ENCODE results near the gene SLC6A17.
A peak's percentile ranks its signal among the peaks of the same experiment; 100 is the strongest.

Gene SLC6A17

DNA sequence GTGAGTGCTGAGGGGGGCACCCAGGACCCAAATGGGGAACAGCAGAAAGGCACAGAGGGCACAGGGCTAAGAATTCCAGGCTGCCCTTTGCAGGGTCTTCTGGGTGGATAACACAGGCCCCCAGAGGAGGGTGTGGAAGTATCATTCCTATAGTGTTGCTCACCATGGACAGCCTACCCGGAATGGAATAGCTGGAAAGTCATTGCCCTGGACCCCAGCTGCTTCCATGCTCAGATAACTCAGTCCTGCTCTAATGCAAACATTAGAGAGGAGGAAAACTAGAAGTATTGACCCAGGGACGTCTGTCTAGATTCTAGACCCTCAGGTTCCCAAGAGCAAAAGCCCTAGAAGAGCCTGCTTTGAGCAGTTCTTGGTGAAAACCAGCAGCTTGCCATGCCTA is 24.7 kb downstream of the SLC6A17 start:
- no peak for DNase-seq (ENCODE audit: low read depth)

DNA sequence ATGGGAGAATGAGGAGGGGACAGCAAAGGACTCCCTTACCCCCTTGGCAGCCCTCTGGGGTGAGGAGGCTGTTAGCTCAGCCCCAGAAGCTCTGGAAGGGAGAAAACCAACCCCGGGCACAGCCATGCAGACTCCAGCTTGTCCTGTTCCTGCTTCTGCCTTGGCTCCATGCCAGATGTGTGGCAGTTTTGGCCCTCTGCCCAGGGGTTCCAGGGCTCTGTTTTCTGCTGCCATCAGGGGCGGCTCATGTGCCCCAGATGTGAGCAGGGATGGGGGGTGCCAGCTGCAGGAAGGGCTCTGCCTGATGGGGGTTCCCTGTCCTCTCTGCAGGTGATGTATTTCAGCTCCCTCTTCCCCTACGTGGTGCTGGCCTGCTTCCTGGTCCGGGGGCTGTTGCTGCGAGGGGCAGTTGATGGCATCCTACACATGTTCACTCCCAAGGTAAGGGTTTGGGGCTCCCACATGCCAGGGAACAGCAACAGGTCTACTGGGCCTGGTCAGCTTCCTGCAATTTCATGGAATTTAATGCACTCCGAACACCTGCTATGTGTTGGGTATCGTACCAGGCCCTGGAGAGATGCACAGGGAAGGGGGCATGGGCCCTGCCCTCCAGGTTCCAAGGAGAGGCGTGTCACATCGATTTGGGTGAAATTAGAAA is 26.1 kb downstream of the SLC6A17 start:
- no peak for DNase-seq (ENCODE audit: low read depth)

DNA sequence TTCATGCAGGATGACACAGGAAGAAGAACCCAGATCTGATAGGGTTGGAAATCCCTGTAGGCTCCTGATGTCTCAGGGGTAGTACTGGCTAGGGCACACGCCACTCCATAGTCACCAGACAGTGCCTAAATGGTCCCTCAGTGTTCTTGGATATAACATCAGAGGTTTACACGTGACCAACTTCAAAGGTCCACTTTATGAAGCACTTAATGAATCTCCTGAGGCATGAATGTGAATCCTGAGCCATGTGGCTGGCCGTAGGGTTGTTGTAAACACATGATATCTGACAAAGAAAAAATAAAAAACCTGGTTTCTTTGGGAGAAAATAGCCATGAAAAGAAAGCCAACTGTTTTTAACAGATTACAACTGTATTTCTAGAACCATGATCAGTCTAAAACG is 27.5 kb downstream of the SLC6A17 start:
- DNase-seq (ENCODE audit: low read depth): no peak

DNA sequence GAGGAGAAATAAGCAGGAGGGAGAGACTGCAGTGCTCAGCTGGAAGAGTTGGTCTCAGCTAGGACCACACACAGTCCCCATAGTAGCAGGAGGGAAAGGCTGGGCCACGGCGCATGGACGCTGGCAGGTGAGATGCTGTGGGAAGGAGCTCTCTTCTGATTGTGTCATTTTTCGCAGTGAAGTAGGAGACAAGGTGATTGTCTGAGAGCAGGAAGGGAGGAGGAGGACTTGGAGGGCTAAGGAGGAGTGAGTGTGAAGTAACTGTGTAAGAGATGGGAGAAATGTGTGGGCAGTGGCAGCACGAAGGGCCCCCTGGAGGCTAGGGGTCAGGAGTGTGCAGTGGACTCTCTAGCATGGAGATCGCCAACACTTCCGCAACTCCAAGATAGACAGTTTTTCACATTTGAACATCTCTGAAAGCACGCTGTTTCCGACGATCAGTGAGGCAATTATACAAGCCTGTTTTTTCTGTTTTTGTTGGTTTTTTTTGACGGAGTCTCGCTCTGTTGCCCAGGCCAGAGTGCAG is 33.4 kb downstream of the SLC6A17 start:
- DNase-seq (ENCODE audit: low read depth): no peak

DNA sequence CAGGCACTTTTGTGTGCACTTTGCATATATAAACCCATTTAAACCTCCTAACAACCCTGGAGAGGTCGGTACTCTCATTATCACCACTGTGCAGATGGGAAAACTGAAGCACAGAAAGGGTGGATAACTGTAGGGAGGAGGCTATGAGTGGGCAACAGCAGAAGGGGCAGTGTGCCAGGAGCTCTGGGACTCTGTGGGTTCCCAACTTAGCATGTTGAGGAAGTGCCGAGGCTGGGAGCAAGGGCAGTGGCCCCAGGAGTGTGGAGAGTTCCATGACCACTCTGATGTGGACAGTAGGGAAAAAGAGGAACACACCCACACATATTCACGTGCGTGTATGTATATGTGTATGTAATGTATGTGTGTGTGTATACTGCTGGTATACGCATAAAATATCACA is 34.2 kb downstream of the SLC6A17 start:
- DNase-seq (ENCODE audit: low read depth): no peak

DNA sequence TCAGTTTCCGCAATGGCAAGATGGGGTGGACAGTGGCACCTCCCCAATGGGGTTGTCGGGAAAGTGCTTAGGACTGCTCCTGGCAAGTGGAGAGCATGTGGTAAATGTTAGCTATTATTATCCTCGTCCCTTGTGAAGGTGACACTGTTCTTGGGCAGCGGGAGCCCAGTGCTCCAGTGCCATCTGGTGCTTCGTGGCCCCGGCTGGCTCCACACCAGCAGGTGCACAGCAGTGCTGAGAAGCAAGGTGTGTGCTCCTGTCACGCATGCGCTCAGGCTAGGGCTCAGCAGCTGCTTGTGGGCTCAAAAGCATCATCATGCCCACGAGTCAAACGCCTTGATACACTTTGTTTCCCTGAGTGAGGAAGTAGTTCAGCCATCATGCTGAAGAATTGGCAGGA is 34.9 kb downstream of the SLC6A17 start:
- DNase-seq (ENCODE audit: low read depth): no peak

DNA sequence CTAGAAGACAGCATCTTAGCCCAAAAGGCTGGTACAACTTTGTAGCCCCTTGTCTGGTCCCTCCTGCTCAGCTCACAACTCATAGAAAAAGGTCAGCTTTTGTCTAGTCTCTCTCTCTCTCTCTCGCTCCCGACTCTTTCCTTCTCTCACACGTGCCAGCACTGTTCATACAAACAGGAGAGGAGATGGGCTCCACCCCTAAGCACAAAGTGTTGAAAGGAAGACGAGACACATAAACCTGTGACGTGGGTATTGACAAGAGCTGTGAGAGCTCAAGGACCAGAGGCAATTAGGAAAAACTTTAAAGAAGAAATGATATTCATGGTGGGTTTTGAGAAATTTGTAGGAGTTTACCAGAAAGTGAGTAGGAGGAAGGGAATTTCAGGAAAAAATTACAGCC is 36.3 kb downstream of the SLC6A17 start:
- DNase-seq (ENCODE audit: low read depth): no peak

DNA sequence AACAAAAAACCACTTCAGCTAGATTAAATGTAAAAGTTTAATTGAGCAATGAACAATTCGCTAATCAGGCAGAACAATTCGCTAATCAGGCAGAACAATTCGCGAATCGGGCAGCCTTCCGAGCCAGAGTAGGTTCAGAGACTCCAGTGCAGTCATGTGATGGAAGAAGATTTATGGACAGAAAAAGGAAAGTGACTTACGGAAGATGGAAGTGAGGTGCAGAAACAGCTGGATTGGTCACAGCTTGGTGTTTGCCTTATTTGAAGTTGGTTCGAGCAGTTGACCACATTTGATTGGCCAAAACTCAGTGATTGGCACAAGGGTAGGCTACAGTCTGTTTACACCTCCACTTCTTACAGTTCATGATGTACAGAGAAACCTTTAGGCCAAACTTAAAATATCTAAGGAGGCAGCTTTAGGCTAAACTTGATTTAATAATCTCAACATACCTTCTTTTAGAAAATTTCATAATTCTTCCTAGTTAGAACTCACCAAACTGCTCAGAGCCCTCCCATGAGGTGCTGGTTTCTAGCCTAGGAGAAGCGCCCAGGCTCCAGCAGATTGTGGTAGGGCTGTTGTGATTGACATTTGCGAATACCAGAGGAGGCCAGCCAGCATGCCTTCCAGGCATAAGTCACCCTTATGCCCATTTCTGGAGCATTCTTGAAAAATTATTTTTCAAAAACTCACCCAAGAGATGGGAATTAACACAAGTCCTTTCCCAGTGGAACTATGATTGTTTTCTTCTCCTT is 37.0 kb downstream of the SLC6A17 start:
- no peak for DNase-seq (ENCODE audit: low read depth)

DNA sequence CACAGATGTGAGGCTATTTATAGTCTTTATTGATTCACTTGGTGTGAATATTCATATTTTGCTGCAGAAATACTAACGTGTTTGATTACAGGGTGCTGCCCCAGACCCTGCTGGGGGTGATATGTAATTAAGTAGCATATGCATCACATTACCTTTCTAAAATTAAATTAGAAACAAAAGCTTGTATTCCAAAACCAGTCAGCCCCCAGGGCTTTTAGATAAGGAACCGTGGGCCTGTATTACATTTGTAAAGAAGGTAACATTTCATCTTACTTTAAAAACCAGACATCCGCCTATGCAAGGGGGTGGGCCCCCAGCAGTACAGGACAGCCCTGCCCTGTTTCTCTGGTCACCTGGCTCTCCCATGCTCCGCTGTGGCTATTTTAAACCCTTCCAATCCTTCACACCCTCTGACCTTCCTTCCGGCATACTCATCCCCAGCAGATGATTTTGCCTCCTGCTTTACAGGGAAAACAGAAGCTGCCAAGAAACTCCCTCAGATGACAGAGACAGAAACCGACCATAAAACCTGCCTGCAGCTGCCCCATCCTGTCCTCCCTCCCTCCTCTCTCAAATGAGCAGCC is 37.8 kb downstream of the SLC6A17 start:
- no peak for DNase-seq (ENCODE audit: low read depth)

DNA sequence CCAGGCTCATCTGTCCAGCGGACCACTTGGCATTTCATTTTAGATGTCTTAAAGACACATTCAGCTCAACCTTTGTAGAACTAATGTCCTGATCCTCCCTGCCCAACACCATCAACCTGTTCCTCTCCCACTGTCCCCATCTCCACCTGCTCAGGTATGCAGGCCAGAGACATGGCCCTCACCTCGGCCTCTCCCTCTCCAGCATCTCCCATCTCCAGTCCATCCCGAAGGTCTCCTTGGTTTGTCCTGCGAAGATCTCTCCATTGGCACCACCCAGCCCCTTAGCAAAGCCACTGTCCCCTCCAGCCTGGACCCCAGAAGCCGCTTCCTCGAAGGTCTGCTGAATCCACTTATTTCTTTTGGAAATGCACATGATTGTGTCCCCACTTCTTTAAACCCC is 38.9 kb downstream of the SLC6A17 start:
- DNase-seq (ENCODE audit: low read depth): no peak

DNA sequence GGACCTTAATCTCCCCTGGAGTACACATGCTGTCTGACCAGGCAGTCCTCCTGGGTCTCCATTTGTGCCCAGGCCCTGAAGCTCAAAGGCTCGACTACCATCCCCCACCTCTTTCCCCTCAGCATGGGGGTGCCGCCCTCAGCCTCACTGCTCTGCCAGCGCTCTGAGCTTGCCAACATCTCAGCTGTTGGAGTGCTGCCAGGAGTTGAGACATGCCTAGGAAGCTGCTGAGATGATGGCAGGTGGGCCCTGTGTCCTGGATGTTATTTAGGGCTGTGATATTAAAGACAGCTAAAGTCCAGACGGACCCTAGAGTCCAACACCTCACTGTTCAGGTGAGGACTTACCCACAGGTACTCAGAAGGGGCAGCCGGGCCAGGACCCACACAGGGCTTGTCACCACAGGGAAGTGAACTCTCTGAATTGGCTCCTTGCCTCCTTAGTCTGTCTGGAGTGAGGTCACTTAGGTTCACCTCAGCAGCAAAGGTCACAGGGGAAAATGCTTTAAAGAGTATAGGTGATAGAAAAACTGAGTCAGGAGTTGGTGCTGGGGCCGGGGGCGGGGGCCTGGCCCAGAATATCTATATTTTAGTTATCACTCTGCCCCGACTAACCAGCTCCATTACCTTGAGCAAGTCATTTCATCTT is 40.1 kb downstream of the SLC6A17 start:
- DNase-seq (ENCODE audit: low read depth): no peak

DNA sequence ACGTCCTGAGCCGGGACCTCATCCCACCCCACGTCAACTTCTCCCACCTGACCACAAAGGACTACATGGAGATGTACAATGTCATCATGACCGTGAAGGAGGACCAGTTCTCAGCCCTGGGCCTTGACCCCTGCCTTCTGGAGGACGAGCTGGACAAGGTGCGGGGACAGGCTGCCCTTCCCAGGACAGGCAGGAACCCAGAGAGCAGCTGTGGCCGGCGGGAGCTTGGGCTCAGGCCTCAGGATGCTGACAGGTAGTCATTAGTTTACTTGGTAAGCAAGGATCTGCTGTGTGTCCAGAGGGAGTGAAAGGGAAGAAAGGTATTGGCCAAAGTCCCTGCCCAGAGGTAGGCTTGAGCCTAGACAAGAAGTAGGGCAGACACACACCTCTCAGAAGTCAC is 42.2 kb downstream of the SLC6A17 start:
- DNase-seq (ENCODE audit: low read depth): no peak

DNA sequence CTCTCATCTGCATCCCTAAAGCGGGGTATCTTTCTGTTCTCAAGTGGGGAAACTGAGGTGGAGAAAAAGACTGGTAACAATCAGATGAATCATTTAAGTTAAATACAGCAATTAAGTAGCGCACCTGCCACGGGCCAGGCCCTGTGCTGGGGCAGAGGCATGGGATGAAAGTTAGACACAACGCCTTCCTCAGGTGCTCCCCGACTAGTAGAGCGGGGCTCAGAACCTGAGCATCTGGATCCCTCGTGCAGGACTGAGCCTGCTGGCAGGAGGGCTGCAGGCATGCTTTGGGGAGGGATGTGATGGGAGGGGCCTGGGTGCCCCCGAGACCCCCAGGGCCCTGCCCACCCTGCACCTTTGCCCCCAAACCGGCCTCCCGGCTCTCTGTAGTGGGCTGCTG is 44.9 kb downstream of the SLC6A17 start:
- DNase-seq (ENCODE audit: low read depth): no peak

DNA sequence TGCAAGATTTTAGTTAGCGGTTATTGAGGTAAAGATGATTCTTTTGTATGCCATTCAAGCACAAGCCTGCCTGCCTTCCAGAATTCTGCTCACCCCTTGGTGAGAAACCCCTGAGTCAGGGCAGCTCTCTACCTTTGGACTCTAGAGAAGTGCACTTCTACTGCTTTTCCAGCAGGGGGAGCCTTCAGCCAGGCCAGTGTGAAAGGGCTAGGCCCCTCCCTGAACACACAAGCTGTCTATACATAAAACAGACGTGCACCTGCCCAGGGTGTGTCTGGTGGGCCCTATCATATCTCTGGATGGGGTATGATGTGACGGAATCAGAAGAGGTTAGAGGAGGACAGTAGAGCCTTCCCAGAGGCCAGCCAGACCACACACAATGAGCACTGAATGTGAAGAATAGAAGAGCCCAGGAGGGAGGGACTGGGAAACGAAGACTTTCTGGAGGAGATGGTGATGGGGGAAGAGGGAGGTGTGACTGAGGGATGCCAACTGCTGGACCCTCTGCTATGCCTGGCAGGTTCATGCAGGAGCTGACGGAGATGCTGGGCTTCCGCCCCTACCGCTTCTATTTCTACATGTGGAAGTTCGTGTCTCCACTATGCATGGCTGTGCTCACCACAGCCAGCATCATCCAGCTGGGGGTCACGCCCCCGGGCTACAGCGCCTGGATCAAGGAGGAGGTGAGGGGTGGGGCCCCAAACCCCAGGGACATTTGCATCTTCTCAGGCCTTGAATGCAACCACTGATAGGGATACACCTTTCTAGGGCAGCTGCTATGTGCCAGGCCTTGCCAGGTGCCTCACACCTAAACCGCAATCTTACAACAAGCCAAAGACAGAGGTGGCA is 46.8 kb downstream of the SLC6A17 start:
- peak; percentile 32 for DNase-seq (ENCODE audit: low read depth)

DNA sequence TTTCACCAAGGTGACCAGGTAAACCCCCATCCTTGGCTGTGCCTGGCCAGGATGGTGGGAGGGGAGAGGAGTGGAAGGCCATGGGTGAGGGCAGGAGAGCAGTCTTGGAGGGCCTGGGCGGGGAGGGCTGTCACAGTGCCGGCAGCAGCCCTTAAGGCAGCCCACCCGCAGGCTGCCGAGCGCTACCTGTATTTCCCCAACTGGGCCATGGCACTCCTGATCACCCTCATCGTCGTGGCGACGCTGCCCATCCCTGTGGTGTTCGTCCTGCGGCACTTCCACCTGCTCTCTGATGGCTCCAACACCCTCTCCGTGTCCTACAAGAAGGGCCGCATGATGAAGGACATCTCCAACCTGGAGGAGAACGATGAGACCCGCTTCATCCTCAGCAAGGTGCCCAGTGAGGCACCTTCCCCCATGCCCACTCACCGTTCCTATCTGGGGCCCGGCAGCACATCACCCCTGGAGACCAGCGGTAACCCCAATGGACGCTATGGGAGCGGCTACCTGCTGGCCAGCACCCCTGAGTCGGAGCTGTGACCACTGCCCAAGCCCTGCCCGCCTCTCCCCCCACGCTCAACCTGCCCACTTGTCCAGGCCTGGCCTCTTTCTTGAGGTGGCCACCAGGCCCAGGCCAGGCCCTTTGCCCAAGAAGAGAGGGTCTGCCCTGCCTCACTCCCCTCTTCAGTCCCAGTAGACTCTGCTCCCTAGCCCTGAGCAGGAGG is 47.8 kb downstream of the SLC6A17 start:
- no peak for DNase-seq (ENCODE audit: low read depth)

DNA sequence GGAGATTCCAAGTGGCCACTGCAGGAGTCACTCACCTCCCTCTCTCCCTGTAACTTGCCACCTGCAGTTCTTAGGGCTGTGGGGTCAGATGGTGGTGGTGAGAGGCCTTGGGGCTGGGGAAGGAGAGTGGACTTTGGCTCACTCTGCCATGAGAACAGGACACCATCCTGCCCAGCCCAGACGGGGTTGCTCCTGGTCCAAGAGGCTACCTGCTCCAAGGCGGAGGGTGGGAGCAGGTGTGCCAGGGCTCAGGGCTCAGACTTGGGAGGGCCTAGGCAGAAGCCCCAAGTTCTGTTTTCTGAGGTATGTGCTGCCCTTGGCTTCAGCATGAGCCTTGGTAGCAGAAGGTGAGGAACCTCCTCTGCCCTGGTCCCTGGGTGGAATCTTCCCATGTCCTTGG is 48.5 kb downstream of the SLC6A17 start:
- DNase-seq (ENCODE audit: low read depth): no peak

DNA sequence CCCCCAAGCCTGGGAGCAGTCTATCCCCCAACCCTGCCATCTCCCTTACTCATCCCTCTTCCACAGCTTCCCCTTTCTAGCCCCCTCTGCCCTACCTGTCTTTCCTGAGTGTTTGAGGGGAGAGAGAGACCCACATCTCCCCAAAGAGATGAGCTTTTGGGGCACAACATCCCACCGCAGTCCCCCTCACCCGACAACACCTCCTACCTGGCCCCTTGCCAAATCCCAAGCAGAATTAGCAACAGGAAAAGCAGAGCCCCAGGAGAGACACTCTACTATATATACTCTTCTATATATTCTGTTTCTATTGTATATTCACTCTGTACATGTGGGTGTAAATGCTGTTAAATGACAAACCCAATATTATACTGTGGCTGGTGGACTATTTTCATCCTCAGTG is 49.9 kb downstream of the SLC6A17 start:
- no peak for DNase-seq (ENCODE audit: low read depth)

DNA sequence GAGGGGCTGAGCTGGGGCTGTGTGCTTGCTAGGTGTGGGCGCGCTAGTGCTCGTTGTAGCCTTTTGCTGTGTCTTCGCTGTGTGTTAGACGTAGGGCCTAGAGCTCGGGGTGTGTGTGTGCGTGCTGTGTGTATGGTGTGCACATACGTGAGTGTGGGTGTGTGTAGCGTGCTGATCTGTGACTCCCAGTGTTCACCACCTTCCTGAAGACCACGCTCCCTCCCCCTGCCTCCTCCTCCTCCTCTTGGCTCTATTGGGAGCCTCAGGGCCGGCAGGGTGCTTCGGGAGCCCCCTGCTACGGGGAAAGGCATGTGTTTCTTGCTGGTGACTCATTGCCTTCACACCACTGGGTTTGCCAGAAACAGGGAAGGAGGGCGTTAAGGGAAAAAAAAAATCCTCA is 50.4 kb downstream of the SLC6A17 start:
- DNase-seq (ENCODE audit: low read depth): no peak

DNA sequence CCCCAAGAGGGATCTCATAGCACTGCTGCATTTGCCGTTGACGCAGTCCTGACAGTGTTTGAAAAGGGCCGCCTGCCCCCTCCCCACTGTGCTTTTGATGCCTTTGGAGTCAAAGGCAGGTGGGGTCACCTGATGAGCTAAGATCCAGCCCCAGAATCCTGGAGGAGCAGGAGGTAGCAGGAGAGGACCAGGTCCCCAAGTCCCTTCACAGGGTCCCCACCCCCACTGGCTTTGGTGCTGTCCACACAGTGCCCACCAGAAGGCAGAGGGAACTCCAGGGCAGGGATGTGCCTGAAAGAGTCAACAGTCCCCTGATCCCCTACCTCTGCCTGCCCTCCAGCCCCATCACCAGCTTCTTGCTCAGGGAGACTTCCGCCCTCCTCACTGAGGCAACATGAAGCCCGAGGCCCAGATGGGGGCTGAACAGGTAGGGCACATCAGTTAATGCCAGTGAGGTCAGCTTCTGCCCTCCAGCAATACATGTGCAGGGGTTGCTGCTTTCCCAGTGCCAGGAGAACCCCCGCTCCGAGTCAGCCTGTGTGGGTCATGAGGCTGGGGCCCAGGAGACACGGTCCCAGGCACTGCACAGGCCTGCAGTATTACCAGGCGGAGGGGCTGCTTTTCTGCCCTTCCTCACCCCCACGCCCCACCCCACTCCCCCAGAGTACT is 51.0 kb downstream of the SLC6A17 start:
- no peak for DNase-seq (ENCODE audit: low read depth)

DNA sequence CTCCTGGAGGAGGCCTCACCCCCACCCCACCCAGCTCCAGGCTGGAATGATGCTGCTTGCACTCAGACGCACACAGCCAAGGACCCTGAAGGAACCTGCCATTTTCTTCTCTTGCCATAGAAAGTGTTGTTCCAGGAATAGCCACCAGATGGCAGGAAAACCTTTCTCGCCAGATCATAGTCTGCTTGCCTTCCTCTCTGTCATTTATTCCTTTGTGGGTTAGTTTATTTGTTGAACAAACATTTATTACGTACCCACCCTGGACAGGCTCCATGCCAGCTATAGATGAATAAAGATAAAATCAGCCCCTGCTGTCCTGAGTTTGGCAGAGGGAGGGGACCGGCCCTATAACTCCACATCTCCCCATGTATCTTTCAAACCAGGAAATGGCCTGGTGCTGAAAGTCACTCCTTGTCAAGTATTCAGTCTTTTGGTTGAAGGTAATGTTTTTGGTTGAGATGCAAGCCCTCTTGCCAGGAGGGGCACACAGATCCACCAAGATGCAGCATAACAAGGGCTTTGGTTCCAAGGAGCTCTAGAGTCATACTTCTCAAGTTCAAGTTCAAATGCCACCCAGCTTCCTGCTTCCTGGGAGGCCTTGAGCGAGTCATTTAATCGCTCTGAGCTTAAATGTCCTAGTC is 52.8 kb downstream of the SLC6A17 start:
- DNase-seq (ENCODE audit: low read depth): peak; percentile 65

Data from stimulated activated CD4-positive, alpha-beta T cell treated with anti-CD3 and anti-CD28 coated beads, Interleukin-2, amount 100 ng/mL, for 4 hours (primary cell).